Right atrium auricular region (tissue), 2 donors: ENCODE results near the gene TRPM3. TPM values are rescaled to one million over a fixed set of nuclear protein-coding genes. Genes with fewer than 3 reads are reported as not detected.

Experiments used
- DNase-seq: peaks from one replicate; pipeline ENCODE4 v3.0.0-alpha.2; 2019; ENCODE audit warnings: low spot score
- H3K27ac ChIP-seq, 2 donors: fragments of 200-600 bp; sonication (generic); 1 replicate in 1 of 2; 2 replicates in 1 of 2; pipeline ENCODE4 v1.5.1; 2016 to 2019
- H3K27me3 ChIP-seq, 2 donors: fragments of 200-600 bp; sonication (generic); one replicate each; pipeline versions ENCODE4 v1.5.1 to v1.6.0; 2017 to 2019
- H3K36me3 ChIP-seq: fragments of 200-600 bp; sonication (generic); one replicate; pipeline ENCODE4 v1.5.1; 2016
- H3K4me1 ChIP-seq, 2 donors: fragments of 200-600 bp; sonication (generic); one replicate each; pipeline versions ENCODE4 v1.5.1 to v1.6.0; 2017 to 2019
- H3K4me3 ChIP-seq, 2 donors: fragments of 200-600 bp; sonication (generic); 1 replicate in 1 of 2; 2 replicates in 1 of 2; pipeline ENCODE4 v1.5.1; 2017 to 2019; ENCODE audit warnings: mild to moderate bottlenecking in 1 of 2, moderate library complexity in 1 of 2
- H3K9me3 ChIP-seq, 2 donors: fragments of 200-600 bp; sonication (generic); one replicate each; pipeline ENCODE4 v1.5.1; 2019
- CTCF ChIP-seq, 2 donors: fragments of 200-600 bp; sonication (generic); IDR thresholded peaks; one replicate each; pipeline ENCODE4 v1.5.1; 2019; ENCODE audit warnings: antibody characterized with exemption in 2 of 2
- total RNA-seq, 2 donors: library from RNA; depleted of rRNA; stranded (reverse); fragments of >200 nt; gene quantifications; one replicate each; pipeline ENCODE4 v1.1.0, GENCODE V29; 2016

Gene TRPM3
- total RNA-seq, 2 donors from 2014 or later: 0.59 to 1.5 TPM

GRCh38 chr9:71042448-71042990 lies 78.9 kb downstream of the TRPM3 start:
- no peaks in the 10 kb centered on the region for H3K36me3 ChIP-seq
- no peak overlapping the region for H3K27ac ChIP-seq
- no peak overlapping the region for H3K4me3 ChIP-seq
- H3K4me1 ChIP-seq: no peaks in the 10 kb centered on the region
- no peak for TF ChIP-seq CTCF (IDR thresholded peaks at IDR 0.05)
- no peaks in the 10 kb centered on the region for H3K27me3 ChIP-seq
- no peaks in the 10 kb centered on the region for H3K9me3 ChIP-seq
- no peak for DNase-seq

- no peak for TF ChIP-seq CTCF (IDR thresholded peaks at IDR 0.05)
- DNase-seq: no peak
- no peak overlapping the region for H3K27ac ChIP-seq
- no peaks in the 10 kb centered on the region for H3K9me3 ChIP-seq
- no peaks in the 10 kb centered on the region for H3K4me1 ChIP-seq
- H3K4me3 ChIP-seq: no peak overlapping the region
- H3K27me3 ChIP-seq: no peaks in the 10 kb centered on the region
- H3K36me3 ChIP-seq: no peaks in the 10 kb centered on the region
Measured at GRCh38 chr9:71037521-71037920, 83.9 kb downstream of the TRPM3 start.

GRCh38 chr9:71036501-71036900 lies 84.9 kb downstream of the TRPM3 start:
- H3K4me1 ChIP-seq: no peaks in the 10 kb centered on the region
- no peak for TF ChIP-seq CTCF (IDR thresholded peaks at IDR 0.05)
- no peaks in the 10 kb centered on the region for H3K9me3 ChIP-seq
- H3K36me3 ChIP-seq: no peaks in the 10 kb centered on the region
- H3K4me3 ChIP-seq: no peak overlapping the region
- DNase-seq: no peak
- H3K27ac ChIP-seq: no peak overlapping the region
- H3K27me3 ChIP-seq: no peaks in the 10 kb centered on the region

- no peaks in the 10 kb centered on the region for H3K27me3 ChIP-seq
- TF ChIP-seq CTCF (IDR thresholded peaks at IDR 0.05): no peak
- no peaks in the 10 kb centered on the region for H3K36me3 ChIP-seq
- H3K4me1 ChIP-seq: no peaks in the 10 kb centered on the region
- no peaks in the 10 kb centered on the region for H3K9me3 ChIP-seq
- H3K4me3 ChIP-seq: no peak overlapping the region
- H3K27ac ChIP-seq: no peak overlapping the region
- DNase-seq: no peak
Measured at GRCh38 chr9:71032779-71033178, 88.6 kb downstream of the TRPM3 start.

- Histone ChIP-seq H3K27me3 (no peaks in the 10 kb centered on the region), H3K4me1 (no peaks in the 10 kb centered on the region), H3K9me3 (no peaks in the 10 kb centered on the region), H3K27ac (no peak overlapping the region), H3K36me3 (no peaks in the 10 kb centered on the region), H3K4me3 (no peak overlapping the region)
- DNase-seq: no peak
- no peak for TF ChIP-seq CTCF (IDR thresholded peaks at IDR 0.05)
Measured at GRCh38 chr9:71025728-71026127, 95.7 kb downstream of the TRPM3 start.

GRCh38 chr9:71025201-71025600 lies 96.2 kb downstream of the TRPM3 start:
- Histone ChIP-seq H3K4me1 (no peaks in the 10 kb centered on the region), H3K9me3 (no peaks in the 10 kb centered on the region), H3K36me3 (no peaks in the 10 kb centered on the region), H3K4me3 (no peak overlapping the region), H3K27ac (no peak overlapping the region), H3K27me3 (no peaks in the 10 kb centered on the region)
- DNase-seq: no peak
- TF ChIP-seq CTCF (IDR thresholded peaks at IDR 0.05): no peak
